ENCODE data around the gene SOX13. TPM values are rescaled to one million over a fixed set of nuclear protein-coding genes. Genes with fewer than 3 reads are reported as not detected.

Gene SOX13
- polyA plus RNA-seq, 3 donors = 0.52 TPM; not detected in 2

DNA sequence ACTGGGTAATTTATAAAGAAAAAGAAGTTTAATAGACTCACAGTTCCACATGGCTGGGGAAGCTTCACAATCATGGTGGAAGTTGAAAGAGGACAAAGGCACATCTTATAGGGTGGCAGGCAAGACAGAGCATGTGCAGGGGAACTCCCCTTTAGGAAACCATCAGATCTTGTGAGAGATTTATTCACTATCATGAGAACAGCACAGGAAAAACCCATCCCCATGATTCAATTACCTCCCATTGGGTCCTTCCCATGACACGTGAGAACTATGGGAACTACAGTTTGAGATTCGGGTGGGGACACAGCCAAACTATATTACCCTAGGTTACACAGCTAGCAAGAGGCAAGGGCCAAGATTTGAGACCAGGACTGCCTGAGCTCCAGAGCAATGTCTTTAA lies 30.4 kb upstream of the SOX13 start:
- WGBS (ENCODE audit: insufficient coverage) = 91% methylated on average over 2 of the region's 2 CpGs

DNA sequence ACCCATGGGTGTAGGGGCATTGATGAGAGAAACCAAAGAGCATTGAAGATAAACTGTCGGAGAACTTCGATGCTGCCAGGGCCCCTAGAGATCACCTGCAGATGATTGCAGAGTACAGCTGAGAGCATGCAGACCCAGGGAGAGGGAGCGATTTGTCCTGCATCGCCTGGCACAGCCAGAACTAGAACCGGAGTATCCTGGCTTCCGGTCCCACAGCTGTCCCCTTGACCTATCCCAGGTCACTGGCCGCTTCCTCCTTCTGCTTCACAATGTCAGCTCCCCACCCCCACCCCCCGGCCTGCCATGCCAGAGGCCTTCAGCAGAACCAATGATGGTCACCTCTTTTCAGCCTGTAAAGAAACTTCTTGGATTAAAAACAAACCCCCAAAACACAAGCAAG lies 29.2 kb upstream of the SOX13 start:
- no peak overlapping the region for H3K27ac ChIP-seq (ENCODE audit: low read depth in 1 of 2, low read length in 2 of 2)
- H4K20me1 ChIP-seq (ENCODE audit: insufficient read depth, low read length) = no peaks in the 10 kb centered on the region
- H3K4me1 ChIP-seq (ENCODE audit: control insufficient read depth in 1 of 2, insufficient read depth in 2 of 2, low read length in 2 of 2) = no peaks in the 10 kb centered on the region
- TF ChIP-seq, protein P1, sequence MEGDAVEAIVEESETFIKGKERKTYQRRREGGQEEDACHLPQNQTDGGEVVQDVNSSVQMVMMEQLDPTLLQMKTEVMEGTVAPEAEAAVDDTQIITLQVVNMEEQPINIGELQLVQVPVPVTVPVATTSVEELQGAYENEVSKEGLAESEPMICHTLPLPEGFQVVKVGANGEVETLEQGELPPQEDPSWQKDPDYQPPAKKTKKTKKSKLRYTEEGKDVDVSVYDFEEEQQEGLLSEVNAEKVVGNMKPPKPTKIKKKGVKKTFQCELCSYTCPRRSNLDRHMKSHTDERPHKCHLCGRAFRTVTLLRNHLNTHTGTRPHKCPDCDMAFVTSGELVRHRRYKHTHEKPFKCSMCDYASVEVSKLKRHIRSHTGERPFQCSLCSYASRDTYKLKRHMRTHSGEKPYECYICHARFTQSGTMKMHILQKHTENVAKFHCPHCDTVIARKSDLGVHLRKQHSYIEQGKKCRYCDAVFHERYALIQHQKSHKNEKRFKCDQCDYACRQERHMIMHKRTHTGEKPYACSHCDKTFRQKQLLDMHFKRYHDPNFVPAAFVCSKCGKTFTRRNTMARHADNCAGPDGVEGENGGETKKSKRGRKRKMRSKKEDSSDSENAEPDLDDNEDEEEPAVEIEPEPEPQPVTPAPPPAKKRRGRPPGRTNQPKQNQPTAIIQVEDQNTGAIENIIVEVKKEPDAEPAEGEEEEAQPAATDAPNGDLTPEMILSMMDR (IDR thresholded peaks at IDR 0.05) = no peak
- no peaks in the 10 kb centered on the region for H3K79me2 ChIP-seq (ENCODE audit: insufficient read depth, low read length)
- Mint-ChIP-seq H3K27ac (no peak overlapping the region), H3K4me1 (peaks cover 4% of the 10 kb centered on the region), H3K27me3 (ENCODE audit: low read depth in 3 of 3) (peaks cover 0 to 6% (median 4%) of the 10 kb centered on the region in 3 donors), H3K9me3 (peaks cover 0 to 2% (median 0%) of the 10 kb centered on the region in 7 donors), H3K36me3 (no peaks in the 10 kb centered on the region), H3K4me3 (no peak overlapping the region)
- H3K4me2 ChIP-seq (replicated peaks; ENCODE audit: extremely low read depth, low read length, poor library complexity, severe bottlenecking) = no peak overlapping the region
- no peak for DNase-seq
- no peaks in the 10 kb centered on the region for H3K9me3 ChIP-seq (replicated peaks in 1 of 2; ENCODE audit: control insufficient read depth in 1 of 2, insufficient read depth in 1 of 2, low read length in 2 of 2)
- no peak overlapping the region for H3K4me3 ChIP-seq (replicated peaks in 1 of 3; ENCODE audit: low read depth in 2 of 3, low read length in 3 of 3)
- no peaks in the 10 kb centered on the region for H3K27me3 ChIP-seq (ENCODE audit: control insufficient read depth in 2 of 2, insufficient read depth in 2 of 2, low read length in 2 of 2)
- no peak overlapping the region for H2AFZ ChIP-seq (ENCODE audit: insufficient read depth, low read depth, low read length, poor library complexity, severe bottlenecking)
- 98% methylated on average over 8 of the region's 8 CpGs for WGBS (ENCODE audit: insufficient coverage)
- no peak overlapping the region for H3K9ac ChIP-seq (ENCODE audit: insufficient read depth, low read length, poor library complexity, severe bottlenecking)
- intact Hi-C loops (cut with micrococcal nuclease) = no loop called here
- H3K36me3 ChIP-seq (replicated peaks in 1 of 2; ENCODE audit: control insufficient read depth in 1 of 2, insufficient read depth in 2 of 2, low read length in 2 of 2) = no peaks in the 10 kb centered on the region

More for the DNA sequence above, 30.4 kb upstream of the SOX13 start:
- H3K9ac ChIP-seq (ENCODE audit: insufficient read depth, low read length, poor library complexity, severe bottlenecking) = no peak overlapping the region
- no peak overlapping the region for H3K4me2 ChIP-seq (replicated peaks; ENCODE audit: extremely low read depth, low read length, poor library complexity, severe bottlenecking)
- Mint-ChIP-seq H3K27ac (peak overlapping the region in 1 of 7 donors; percentile 27), H3K36me3 (no peaks in the 10 kb centered on the region), H3K4me3 (no peak overlapping the region), H3K4me1 (peaks cover 4% of the 10 kb centered on the region), H3K9me3 (peaks cover 0 to 2% (median 0%) of the 10 kb centered on the region in 7 donors), H3K27me3 (ENCODE audit: low read depth in 3 of 3) (peaks cover 0 to 4% (median 2%) of the 10 kb centered on the region in 3 donors)
- intact Hi-C loops (cut with micrococcal nuclease) = no loop called here
- H3K4me1 ChIP-seq (ENCODE audit: control insufficient read depth in 1 of 2, insufficient read depth in 2 of 2, low read length in 2 of 2) = no peaks in the 10 kb centered on the region
- no peaks in the 10 kb centered on the region for H3K9me3 ChIP-seq (replicated peaks in 1 of 2; ENCODE audit: control insufficient read depth in 1 of 2, insufficient read depth in 1 of 2, low read length in 2 of 2)
- no peaks in the 10 kb centered on the region for H3K79me2 ChIP-seq (ENCODE audit: insufficient read depth, low read length)
- no peaks in the 10 kb centered on the region for H4K20me1 ChIP-seq (ENCODE audit: insufficient read depth, low read length)
- DNase-seq = no peak
- no peak overlapping the region for H3K27ac ChIP-seq (ENCODE audit: low read depth in 1 of 2, low read length in 2 of 2)
- TF ChIP-seq, protein P1 (IDR thresholded peaks at IDR 0.05) = no peak
- no peak overlapping the region for H2AFZ ChIP-seq (ENCODE audit: insufficient read depth, low read depth, low read length, poor library complexity, severe bottlenecking)
- no peaks in the 10 kb centered on the region for H3K36me3 ChIP-seq (replicated peaks in 1 of 2; ENCODE audit: control insufficient read depth in 1 of 2, insufficient read depth in 2 of 2, low read length in 2 of 2)
- H3K27me3 ChIP-seq (ENCODE audit: control insufficient read depth in 2 of 2, insufficient read depth in 2 of 2, low read length in 2 of 2) = no peaks in the 10 kb centered on the region
- no peak overlapping the region for H3K4me3 ChIP-seq (replicated peaks in 1 of 3; ENCODE audit: low read depth in 2 of 3, low read length in 3 of 3)

Data from CD14-positive monocyte (primary cell).